Right cardiac atrium (tissue), 5 donors: Measurements from ENCODE around the gene SSH2. TPM values are rescaled to one million over a fixed set of nuclear protein-coding genes. Genes with fewer than 3 reads are reported as not detected.
"Not testable (repeated sequence)": the region's sequence is repeated elsewhere in the genome, so short reads cannot be mapped to it uniquely, and the experiment has no call there.

Experiments used
- ATAC-seq, 2 donors: fragments of 200-7000 bp; cut with Tn5 transposase; one replicate each; pipeline versions ENCODE4 v1.8.0 to v1.9.1; 2020; ENCODE audit warnings: moderate library complexity in 2 of 2, mild to moderate bottlenecking in 1 of 2
- DNase-seq, 3 donors: peaks; one replicate each; pipeline ENCODE4 v3.0.0-alpha.2; 2020
- H3K27ac ChIP-seq: one replicate; pipeline ENCODE4 v1.5.1; 2013; ENCODE audit warnings: mild to moderate bottlenecking, low read length, control low read depth, moderate library complexity
- H3K27me3 ChIP-seq: one replicate; pipeline ENCODE4 v1.6.1; 2013; ENCODE audit not compliant: control insufficient read depth, insufficient read depth
- H3K4me1 ChIP-seq: one replicate; pipeline ENCODE4 v1.6.1; 2013; ENCODE audit warnings: low read length; ENCODE audit not compliant: control insufficient read depth, insufficient read depth
- H3K4me3 ChIP-seq: one replicate; pipeline ENCODE4 v1.5.1; 2013; ENCODE audit warnings: low read length, control low read depth
- H3K9me3 ChIP-seq: one replicate; pipeline ENCODE4 v1.6.1; 2013; ENCODE audit warnings: low read length; ENCODE audit not compliant: control insufficient read depth
- WGBS: extraction: QIAGEN DNeasy Blood & Tissue Kit; methylation state at CpG from one replicate; pipeline ENCODE4 v1.1.7; 2013; 5-methylcytosine and 5-hydroxymethylcytosine counted together
- intact Hi-C, 4 donors: fragments of 100-400 bp; cut with DNase I; formaldehyde crosslinking; loops; one replicate each; pipeline versions ENCODE4 v1.11.0 to v1.14.0; 2022 to 2023
- polyA plus RNA-seq: library from polyadenylated mRNA; stranded (reverse); fragments of 200-250 nt; gene quantifications from one replicate; pipeline ENCODE4 v1.2.3, GENCODE V29; 2013
- total RNA-seq, 4 donors: library from RNA; stranded (reverse); fragmentation: NEBNext Ultra II Directional; extraction: Animal tissue kit (Norgen Biotek cat#: 25700); gene quantifications; one replicate each; pipeline ENCODE4 v1.2.1, GENCODE V29; 2021
- donor health status: healthy with polysubstance abuse.
- donor health status: DM: no; HTN: yes; CAD: no.
- donor health status: DM: no; HTN: no; CAD: no.
- donor health status: DM: no; HTN: yes; CAD: no; lungs with severe emphysema.
- donor health status: DM: yes; HTN: yes; CAD: no.

Gene SSH2
- total and polyA plus RNA-seq, 5 donors, result 18.8 to 43.5 (median 37.5) TPM

DNA sequence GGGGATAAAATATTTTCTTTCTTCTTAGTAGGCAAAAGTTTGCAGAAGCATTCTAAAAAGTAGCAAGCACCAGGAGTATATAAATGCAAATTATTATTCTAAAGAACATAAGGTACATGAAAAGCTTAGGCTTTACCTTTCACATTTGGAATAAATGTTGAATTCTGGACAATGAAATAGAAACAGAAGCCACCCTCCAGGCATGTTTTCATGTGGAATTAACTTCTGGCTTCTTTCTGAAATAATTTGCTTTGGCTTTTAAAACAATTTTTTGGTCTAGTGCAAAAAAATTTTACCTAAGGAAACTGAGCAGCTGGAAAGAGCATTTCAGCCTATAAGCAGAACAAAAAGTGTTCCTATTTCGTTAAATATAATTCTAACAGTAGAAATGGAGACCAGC lies 197.8 kb downstream of the SSH2 start:
- Histone ChIP-seq H3K27me3 (no peaks in the 10 kb centered on the region), H3K4me1 (peaks cover 2% of the 10 kb centered on the region), H3K9me3 (no peaks in the 10 kb centered on the region), H3K4me3 (no peak overlapping the region), H3K27ac (no peak overlapping the region)
- DNase-seq (no peak), ATAC-seq (no peak)
- intact Hi-C loops, result no loop called here
- 73% methylated on average over 1 of the region's 1 CpG for WGBS

DNA sequence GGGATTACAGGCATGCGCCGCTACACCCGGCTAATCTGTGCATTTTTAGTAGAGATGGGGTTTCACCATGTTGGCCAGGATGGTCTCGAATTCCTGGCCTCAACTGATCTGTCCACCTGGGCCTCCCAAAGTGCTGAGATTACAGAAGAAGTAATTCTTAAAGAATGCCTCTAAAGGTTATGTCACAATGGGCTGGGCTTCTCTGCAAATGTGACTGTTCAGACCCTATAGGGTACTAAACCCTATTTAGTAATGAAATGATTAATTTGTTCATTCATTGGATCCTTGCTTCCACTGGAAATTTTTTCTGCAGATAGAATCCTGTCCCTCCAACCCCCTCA lies 198.5 kb downstream of the SSH2 start:
- WGBS, result 93% methylated on average over 4 of the region's 4 CpGs
- H3K4me1 ChIP-seq, result peaks cover 2% of the 10 kb centered on the region
- no peak for ATAC-seq

DNA sequence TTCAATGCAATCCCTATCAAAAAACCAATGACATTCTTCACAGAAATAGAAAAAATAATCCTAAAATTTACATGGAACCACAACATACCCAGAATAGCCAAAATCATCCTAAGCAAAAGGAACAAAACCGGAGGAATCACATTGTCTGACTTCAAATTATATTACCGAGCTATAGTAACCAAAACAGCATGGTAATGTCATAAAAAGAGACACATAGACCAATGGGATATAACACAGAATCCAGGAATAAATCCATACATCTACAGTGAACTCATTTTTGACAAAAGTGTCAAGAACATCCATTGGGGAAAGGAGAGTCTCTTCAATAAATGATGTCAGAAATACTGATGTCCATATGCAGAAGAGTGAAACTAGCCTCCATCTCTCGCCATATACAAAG lies 201.5 kb downstream of the SSH2 start:
- H3K27me3 ChIP-seq, result no peaks in the 10 kb centered on the region
- DNase-seq (no peak), ATAC-seq (no peak)
- peaks cover 3% of the 10 kb centered on the region for H3K4me1 ChIP-seq
- H3K4me3 ChIP-seq, result no peak overlapping the region
- over 99% methylated on average over 3 of the region's 3 CpGs for WGBS
- no peak overlapping the region for H3K27ac ChIP-seq
- H3K9me3 ChIP-seq, result no peaks in the 10 kb centered on the region
- intact Hi-C loops, result no loop called here

More for the DNA sequence above, 198.5 kb downstream of the SSH2 start:
- Histone ChIP-seq H3K27ac (peak overlapping the region; percentile 64), H3K27me3 (no peaks in the 10 kb centered on the region), H3K9me3 (no peaks in the 10 kb centered on the region), H3K4me3 (no peak overlapping the region)
- no peak for DNase-seq
- intact Hi-C loops, result no loop called here

DNA sequence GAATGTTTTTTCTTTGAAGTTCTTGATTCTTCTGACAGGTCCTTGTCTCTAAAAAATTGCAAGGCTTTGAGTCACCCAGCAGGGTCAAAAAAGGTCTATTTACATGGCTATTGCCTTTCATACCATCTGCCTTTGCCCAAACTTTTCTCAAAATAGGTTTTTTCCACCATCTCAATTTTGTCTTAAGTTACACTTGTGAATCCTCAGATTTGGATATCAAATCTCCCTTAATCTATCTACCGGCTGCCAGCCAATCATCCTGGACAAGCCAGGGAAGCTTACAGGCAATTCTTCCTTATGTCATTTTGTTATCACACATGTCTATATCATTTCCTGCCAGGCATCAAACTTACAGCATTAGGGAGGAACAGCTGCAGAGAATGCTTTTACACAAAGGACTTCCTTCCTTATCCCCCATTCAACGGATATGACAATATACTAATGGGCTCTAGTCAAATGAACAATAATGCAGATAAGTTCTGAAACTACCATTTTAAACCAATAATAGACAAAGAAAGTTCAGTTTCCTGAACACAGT lies 203.2 kb downstream of the SSH2 start:
- DNase-seq (no peak), ATAC-seq (peak; percentile 55 to 76)
- Histone ChIP-seq H3K4me1 (peaks cover 3% of the 10 kb centered on the region), H3K4me3 (no peak overlapping the region), H3K9me3 (no peaks in the 10 kb centered on the region), H3K27ac (no peak overlapping the region), H3K27me3 (no peaks in the 10 kb centered on the region)
- intact Hi-C loops, result no loop called here
- 9% methylated on average over 2 of the region's 2 CpGs for WGBS

DNA sequence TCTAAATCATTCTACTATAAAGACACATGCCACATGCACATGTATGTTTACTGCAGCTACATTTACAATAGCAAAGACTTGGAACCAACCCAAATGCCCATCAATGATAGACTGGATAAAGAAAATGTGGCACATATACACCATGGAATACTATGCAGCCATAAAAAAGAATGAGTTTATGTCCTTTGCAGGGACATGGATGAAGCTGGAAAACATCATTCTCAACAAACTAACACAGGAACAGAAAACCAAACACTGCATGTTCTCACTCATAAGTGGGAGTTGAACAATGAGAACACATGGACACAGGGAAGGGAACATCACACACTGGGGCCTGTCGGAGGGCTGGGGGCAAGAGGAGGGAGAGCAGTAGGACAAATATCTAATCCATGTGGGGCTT lies 204.6 kb downstream of the SSH2 start:
- DNase-seq, H3K4me3 ChIP-seq, H3K27ac ChIP-seq, ATAC-seq, H3K9me3 ChIP-seq, H3K4me1 ChIP-seq, intact Hi-C loops, H3K27me3 ChIP-seq: not testable (repeated sequence)
- WGBS, result 100% methylated on average over 1 of the region's 1 CpG

DNA sequence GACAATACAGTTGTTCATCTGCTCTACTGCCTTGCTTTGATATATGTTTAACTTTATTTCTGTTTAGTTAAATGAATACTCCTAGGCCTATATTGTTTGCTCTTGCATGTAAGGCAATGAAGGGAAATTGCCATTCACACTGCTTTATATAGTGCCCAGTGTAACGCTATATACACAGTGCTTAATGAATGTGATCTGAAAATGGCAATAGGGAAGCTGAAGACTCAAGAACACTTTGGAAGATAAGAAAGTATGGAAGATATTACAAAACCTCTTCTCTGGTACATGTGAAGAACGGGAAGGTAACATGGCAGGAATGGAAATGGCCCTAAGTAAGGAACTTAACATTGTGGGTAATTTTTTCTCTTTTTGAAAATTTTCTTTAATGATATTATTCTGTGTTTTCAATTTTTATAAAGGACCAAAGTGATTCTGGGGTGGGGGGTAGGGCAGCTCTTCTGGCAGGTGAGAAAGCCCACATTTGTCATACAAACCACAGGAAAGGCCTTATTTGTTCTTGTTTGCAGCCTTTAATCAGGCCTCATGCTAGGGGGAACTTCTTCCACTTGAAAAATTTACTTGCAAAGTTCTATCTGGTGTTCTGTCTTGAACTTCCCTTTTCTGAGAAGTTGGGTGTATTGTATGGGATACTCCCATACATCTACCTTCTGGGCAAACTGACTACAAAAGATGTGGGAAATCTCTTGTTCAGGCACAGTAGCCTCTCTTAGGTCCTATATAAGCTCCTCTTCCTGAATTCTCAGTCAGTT lies 206.6 kb downstream of the SSH2 start:
- no peak overlapping the region for H3K27ac ChIP-seq
- no peak overlapping the region for H3K4me3 ChIP-seq
- intact Hi-C loops, result no loop called here
- no peaks in the 10 kb centered on the region for H3K27me3 ChIP-seq
- DNase-seq, result no peak
- WGBS, result 85% methylated on average over 2 of the region's 2 CpGs
- no peaks in the 10 kb centered on the region for H3K9me3 ChIP-seq
- ATAC-seq, result no peak
- peaks cover 5% of the 10 kb centered on the region for H3K4me1 ChIP-seq

DNA sequence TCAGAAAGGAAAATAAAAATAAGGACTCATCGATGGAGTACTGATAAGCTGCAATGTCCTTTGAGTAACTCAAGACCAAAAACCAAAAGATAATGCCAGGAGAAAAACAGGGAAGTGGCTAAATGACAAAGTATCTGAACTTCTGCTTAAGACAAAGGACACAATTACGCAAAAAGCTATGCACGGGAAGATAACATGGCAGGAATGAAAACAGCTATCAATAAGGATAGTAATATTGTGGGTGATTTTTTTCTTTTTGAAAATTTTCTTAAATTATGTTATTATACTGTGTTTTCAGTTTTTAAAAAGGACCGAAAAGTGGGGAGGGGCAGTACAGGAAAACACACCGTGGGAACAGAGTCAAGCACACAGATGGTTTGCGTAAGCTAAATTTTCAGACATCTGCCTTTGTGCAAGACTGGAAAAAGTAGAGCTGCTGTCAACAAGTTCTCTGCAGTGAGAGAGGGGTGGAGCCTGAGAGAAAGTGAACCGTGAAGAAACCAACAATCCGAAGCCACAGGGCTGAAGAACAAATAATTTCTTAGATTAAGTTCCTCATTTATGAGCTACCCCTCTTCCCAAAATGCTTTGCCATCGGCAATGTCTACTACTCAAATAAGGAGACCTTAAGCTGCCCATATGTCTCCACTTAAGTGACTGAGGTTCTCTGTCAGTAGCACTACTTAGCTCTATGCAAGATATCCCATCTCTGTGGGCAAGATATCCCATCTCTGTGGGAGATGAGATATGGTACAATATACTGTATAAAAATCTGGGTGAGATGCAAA lies 207.4 kb downstream of the SSH2 start:
- peak overlapping the region; percentile 44 for H3K4me3 ChIP-seq
- WGBS, result 8% methylated on average over 9 of the region's 9 CpGs
- H3K9me3 ChIP-seq, result no peaks in the 10 kb centered on the region
- DNase-seq, result peak in 1 of 3 donors; percentile 34
- peak; percentile 91 to 92 for ATAC-seq
- peak overlapping the region; percentile 88 for H3K27ac ChIP-seq
- H3K27me3 ChIP-seq, result no peaks in the 10 kb centered on the region
- peaks cover 5% of the 10 kb centered on the region for H3K4me1 ChIP-seq
- intact Hi-C loops, result no loop called here

DNA sequence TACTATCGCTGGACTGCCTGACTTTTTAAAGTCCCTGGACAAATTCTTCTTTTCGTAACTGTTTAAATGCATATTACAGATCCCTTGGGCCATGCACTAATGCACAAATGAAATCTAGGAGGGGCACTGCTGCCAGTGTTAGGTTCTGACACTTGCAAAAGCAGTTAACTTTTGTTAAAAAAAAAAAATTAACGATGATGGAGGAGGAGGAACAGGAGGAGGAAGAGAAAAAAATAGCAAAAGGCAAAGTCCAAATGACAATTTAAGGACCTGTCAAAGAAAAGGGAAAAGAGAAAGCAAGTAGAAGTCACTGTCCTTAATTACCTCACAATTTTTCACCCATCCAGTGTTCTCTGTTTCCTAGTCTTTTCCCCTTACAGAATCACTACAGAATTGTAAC lies 209.5 kb downstream of the SSH2 start:
- intact Hi-C loops, result no loop called here
- Histone ChIP-seq H3K4me3 (no peak overlapping the region), H3K9me3 (no peaks in the 10 kb centered on the region), H3K4me1 (peaks cover 5% of the 10 kb centered on the region), H3K27ac (no peak overlapping the region), H3K27me3 (no peaks in the 10 kb centered on the region)
- WGBS, result 33% methylated on average over 3 of the region's 3 CpGs
- DNase-seq (no peak), ATAC-seq (no peak)

DNA sequence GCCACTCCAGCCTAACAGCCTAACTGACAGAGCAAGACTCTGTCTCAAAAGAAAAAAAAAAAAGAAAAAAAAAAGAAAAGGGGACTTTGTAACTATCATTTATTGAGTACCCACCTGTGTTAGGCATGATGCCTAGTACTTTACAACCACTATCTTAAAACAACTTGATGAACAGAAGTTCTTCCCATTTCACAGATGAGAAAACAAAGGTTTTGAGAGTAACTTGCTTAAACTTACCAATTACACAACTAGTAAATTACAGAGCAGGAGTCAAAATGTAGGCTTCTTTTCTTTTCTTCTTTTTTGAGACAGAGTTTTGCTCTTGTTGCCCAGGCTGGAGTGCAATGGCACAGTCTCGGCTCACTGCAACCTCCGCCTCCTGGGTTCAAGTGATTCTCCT lies 210.6 kb downstream of the SSH2 start:
- 98% methylated on average over 2 of the region's 2 CpGs for WGBS
- DNase-seq (no peak), ATAC-seq (no peak)
- Histone ChIP-seq H3K4me3 (no peak overlapping the region), H3K27me3 (no peaks in the 10 kb centered on the region), H3K9me3 (no peaks in the 10 kb centered on the region), H3K4me1 (peaks cover 5% of the 10 kb centered on the region), H3K27ac (no peak overlapping the region)
- intact Hi-C loops, result no loop called here

DNA sequence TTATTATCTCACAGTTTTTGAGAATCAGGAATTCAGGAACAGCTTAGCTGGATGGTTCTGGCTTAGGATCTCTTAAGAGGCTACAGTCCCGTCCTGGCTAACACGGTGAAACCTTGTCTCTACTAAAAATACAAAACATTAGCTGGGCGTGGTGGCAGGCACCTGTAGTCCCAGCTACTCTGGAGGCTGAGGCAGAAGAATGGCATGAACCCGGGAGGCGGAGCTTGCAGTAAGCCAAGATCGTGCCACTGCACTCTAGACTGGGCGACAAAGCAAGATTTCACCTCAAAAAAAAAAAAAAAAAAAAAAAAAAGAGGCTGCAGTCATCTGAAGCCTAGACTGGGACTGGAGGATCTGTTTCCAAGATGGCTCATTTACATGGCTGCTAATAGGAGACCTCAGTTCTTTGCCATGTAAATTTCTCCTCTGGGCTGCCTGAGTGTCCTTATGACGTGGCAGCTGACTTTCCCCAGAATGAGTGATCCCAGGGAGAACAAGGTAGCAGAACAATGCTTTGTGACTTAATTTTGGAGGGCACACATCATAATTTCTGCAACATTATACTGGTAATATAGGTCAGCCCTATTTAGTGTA lies 211.5 kb downstream of the SSH2 start:
- Histone ChIP-seq H3K4me3 (no peak overlapping the region), H3K27me3 (no peaks in the 10 kb centered on the region), H3K4me1 (peaks cover 4% of the 10 kb centered on the region), H3K27ac (no peak overlapping the region), H3K9me3 (no peaks in the 10 kb centered on the region)
- DNase-seq (no peak), ATAC-seq (no peak)
- intact Hi-C loops, result no loop called here
- 90% methylated on average over 8 of the region's 8 CpGs for WGBS

DNA sequence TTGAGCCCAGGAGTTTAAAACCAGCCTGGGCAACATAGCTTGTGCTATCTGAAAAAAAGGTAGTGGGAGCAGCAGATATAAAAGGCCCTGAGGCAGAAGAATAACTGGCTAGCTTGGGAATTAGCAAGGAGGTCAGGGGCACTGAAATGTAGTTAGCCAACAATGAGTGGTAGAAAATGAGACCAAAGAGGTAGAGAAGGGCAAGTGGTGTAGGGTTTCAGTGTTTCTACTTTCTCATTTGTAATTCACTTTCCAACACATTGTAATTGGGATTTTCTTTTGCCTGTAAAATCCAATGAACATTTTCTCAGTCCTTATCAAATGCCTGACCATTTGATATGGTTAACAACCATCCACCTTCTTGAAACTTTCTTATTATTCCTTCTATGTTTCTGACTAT lies 212.2 kb downstream of the SSH2 start:
- no peaks in the 10 kb centered on the region for H3K27me3 ChIP-seq
- H3K9me3 ChIP-seq, result no peaks in the 10 kb centered on the region
- ATAC-seq (no peak), DNase-seq (no peak)
- peaks cover 4% of the 10 kb centered on the region for H3K4me1 ChIP-seq
- no peak overlapping the region for H3K4me3 ChIP-seq
- intact Hi-C loops, result no loop called here
- peak overlapping the region; percentile 16 for H3K27ac ChIP-seq
